Measurements from ENCODE around the gene ADGRL2.

- TF ChIP-seq CTCF (conservative IDR thresholded peaks at IDR 0.05) (no peak), EZH2 (IDR thresholded peaks at IDR 0.05; ENCODE audit: low read depth) (no peak)
Observed at GRCh38 chr1:81834268-81834667, 33.5 kb downstream of the ADGRL2 start.
